ENCODE measurements around the gene CHST11. TPM values are rescaled to one million over a fixed set of nuclear protein-coding genes. Genes with fewer than 3 reads are reported as not detected.

CHST11 gene
- total RNA-seq, 1 experiment from 2014 or later, result 1.1 TPM

GRCh38 chr12:104578453-104578852 is 121.7 kb downstream of the CHST11 start:
- intact Hi-C loops (cut with micrococcal nuclease; ENCODE audit: unreplicated experiment), result no loop called here
- BruUV-seq (replicated peaks), result no TSS peak
- no peak for TF ChIP-seq CTCF (IDR thresholded peaks at IDR 0.05; ENCODE audit: unreplicated experiment)
- CTCF ChIA-PET, result no interaction called here
- H3K27me3 Mint-ChIP-seq (ENCODE audit: unreplicated experiment), result peaks cover 16% of the 10 kb centered on the region
- H3K36me3 Mint-ChIP-seq (ENCODE audit: insufficient read depth, unreplicated experiment), result no peaks in the 10 kb centered on the region
- no peaks in the 10 kb centered on the region for H3K4me1 Mint-ChIP-seq (ENCODE audit: low read depth, unreplicated experiment)
- no peaks in the 10 kb centered on the region for H3K9me3 Mint-ChIP-seq (ENCODE audit: low read depth, unreplicated experiment)
- no peak for DNase-seq
- H3K4me3 Mint-ChIP-seq (ENCODE audit: low read depth, unreplicated experiment), result no peak overlapping the region
- H3K27ac Mint-ChIP-seq (ENCODE audit: unreplicated experiment), result no peak overlapping the region

GRCh38 chr12:104579718-104580495 is 123.2 kb downstream of the CHST11 start:
- H3K9me3 Mint-ChIP-seq (ENCODE audit: low read depth, unreplicated experiment), result no peaks in the 10 kb centered on the region
- no peak for TF ChIP-seq CTCF (IDR thresholded peaks at IDR 0.05; ENCODE audit: unreplicated experiment)
- H3K27me3 Mint-ChIP-seq (ENCODE audit: unreplicated experiment), result peaks cover 22% of the 10 kb centered on the region
- H3K4me3 Mint-ChIP-seq (ENCODE audit: low read depth, unreplicated experiment), result no peak overlapping the region
- no peak for DNase-seq
- BruUV-seq (replicated peaks), result no TSS peak
- CTCF ChIA-PET, result no interaction called here
- H3K36me3 Mint-ChIP-seq (ENCODE audit: insufficient read depth, unreplicated experiment), result no peaks in the 10 kb centered on the region
- H3K4me1 Mint-ChIP-seq (ENCODE audit: low read depth, unreplicated experiment), result no peaks in the 10 kb centered on the region
- intact Hi-C loops (cut with micrococcal nuclease; ENCODE audit: unreplicated experiment), result no loop called here
- no peak overlapping the region for H3K27ac Mint-ChIP-seq (ENCODE audit: unreplicated experiment)

GRCh38 chr12:104581005-104581570 is 124.3 kb downstream of the CHST11 start:
- peaks cover 22% of the 10 kb centered on the region for H3K27me3 Mint-ChIP-seq (ENCODE audit: unreplicated experiment)
- no peaks in the 10 kb centered on the region for H3K9me3 Mint-ChIP-seq (ENCODE audit: low read depth, unreplicated experiment)
- no peak overlapping the region for H3K4me3 Mint-ChIP-seq (ENCODE audit: low read depth, unreplicated experiment)
- no peaks in the 10 kb centered on the region for H3K36me3 Mint-ChIP-seq (ENCODE audit: insufficient read depth, unreplicated experiment)
- no peak for TF ChIP-seq CTCF (IDR thresholded peaks at IDR 0.05; ENCODE audit: unreplicated experiment)
- no TSS peak for BruUV-seq (replicated peaks)
- H3K4me1 Mint-ChIP-seq (ENCODE audit: low read depth, unreplicated experiment), result no peaks in the 10 kb centered on the region
- no peak for DNase-seq
- CTCF ChIA-PET, result no interaction called here
- H3K27ac Mint-ChIP-seq (ENCODE audit: unreplicated experiment), result no peak overlapping the region
- intact Hi-C loops (cut with micrococcal nuclease; ENCODE audit: unreplicated experiment), result no loop called here

- TF ChIP-seq CTCF (IDR thresholded peaks at IDR 0.05; ENCODE audit: unreplicated experiment), result no peak
- no peaks in the 10 kb centered on the region for H3K4me1 Mint-ChIP-seq (ENCODE audit: low read depth, unreplicated experiment)
- no peaks in the 10 kb centered on the region for H3K36me3 Mint-ChIP-seq (ENCODE audit: insufficient read depth, unreplicated experiment)
- CTCF ChIA-PET, result interaction anchor here (1.0 kb wide), 1 partner anchor 12 kb away, joined by 3 read pairs; no protein-coding TSS in a partner anchor
- no peak for DNase-seq
- BruUV-seq (replicated peaks), result no TSS peak
- H3K27me3 Mint-ChIP-seq (ENCODE audit: unreplicated experiment), result peaks cover 22% of the 10 kb centered on the region
- no peaks in the 10 kb centered on the region for H3K9me3 Mint-ChIP-seq (ENCODE audit: low read depth, unreplicated experiment)
- intact Hi-C loops (cut with micrococcal nuclease; ENCODE audit: unreplicated experiment), result no loop called here
- no peak overlapping the region for H3K27ac Mint-ChIP-seq (ENCODE audit: unreplicated experiment)
- no peak overlapping the region for H3K4me3 Mint-ChIP-seq (ENCODE audit: low read depth, unreplicated experiment)
These were observed 126.0 kb downstream of the CHST11 start for GRCh38 chr12:104582739-104583138.
